Mucosa of descending colon (tissue), 3 donors: ENCODE results near the gene MAGEA2B. TPM values are rescaled to one million over a fixed set of nuclear protein-coding genes. Genes with fewer than 3 reads are reported as not detected.
"Not testable (repeated sequence)": the region's sequence is repeated elsewhere in the genome, so short reads cannot be mapped to it uniquely, and the experiment has no call there.

Experiments used
- ATAC-seq: fragments of 200-7000 bp; cut with Tn5 transposase; one replicate; pipeline ENCODE4 v1.9.1; 2020; ENCODE audit warnings: mild to moderate bottlenecking, moderate library complexity
- DNase-seq, 3 donors: peaks; one replicate each; pipeline ENCODE4 v3.0.0-alpha.2; 2020
- H3K36me3 ChIP-seq: fragments of 200-600 bp; one replicate; pipeline ENCODE4 v1.8.0; 2021; ENCODE audit warnings: low read depth, mild to moderate bottlenecking
- H3K4me1 ChIP-seq: fragments of 200-600 bp; one replicate; pipeline ENCODE4 v1.8.0; 2021; ENCODE audit warnings: low read depth, mild to moderate bottlenecking
- H3K4me3 ChIP-seq: fragments of 200-600 bp; one replicate; pipeline ENCODE4 v1.8.0; 2021; ENCODE audit warnings: mild to moderate bottlenecking
- H3K9me3 ChIP-seq: fragments of 200-600 bp; one replicate; pipeline ENCODE4 v1.8.0; 2021; ENCODE audit warnings: mild to moderate bottlenecking
- intact Hi-C, 2 donors: fragments of 100-400 bp; cut with DNase I in 1 of 2; cut with micrococcal nuclease in 1 of 2; formaldehyde crosslinking; loops; one replicate each; pipeline versions ENCODE4 v1.11.0 to v1.11.1; 2022; cut with DNase I, micrococcal nuclease
- total RNA-seq, 3 donors: library from RNA; stranded (reverse); fragmentation: NEBNext Ultra II Directional in 2 of 3; extraction: Animal tissue kit (Norgen Biotek cat#: 25700) in 2 of 3; gene quantifications; one replicate each; pipeline versions ENCODE4 v1.2.1 to v1.2.4, GENCODE V29; 2021 to 2023
- TF ChIP-seq, protein P1 (sequence below): fragments of 200-600 bp; IDR thresholded peaks from one replicate; pipeline ENCODE4 v1.8.0; 2022; ENCODE audit warnings: antibody characterized with exemption, mild to moderate bottlenecking
- donor health status: DM: no; HTN: no; CAD: no; lungs with moderate emphysema.
- donor health status: DM: no; HTN: no; CAD: no.
- donor health status: DM: no; HTN: yes; CAD: no.

MAGEA2B gene
- total RNA-seq, 3 donors from 2014 or later: not detected

DNA sequence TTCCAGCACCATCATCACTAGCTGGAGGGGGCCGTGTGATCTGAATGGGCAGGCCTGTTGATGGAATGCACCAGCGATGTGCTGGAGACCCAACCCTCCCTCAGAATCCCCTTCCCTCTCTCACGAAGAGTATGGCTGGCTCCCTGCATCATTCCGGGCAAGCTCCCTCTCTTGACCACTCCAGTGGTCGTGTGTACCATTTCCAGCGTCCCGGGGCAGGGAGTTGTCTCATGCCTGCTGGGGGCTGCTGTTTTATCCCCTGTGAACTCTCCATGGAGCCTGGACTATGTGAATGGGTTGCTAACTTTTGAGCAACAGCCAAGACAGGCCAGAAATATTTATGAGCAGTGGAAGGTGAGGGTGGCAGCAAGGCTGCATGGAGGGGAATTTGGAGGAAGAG is 11.0 kb downstream of the MAGEA2B start:
- intact Hi-C loops: no loop called here
- no peak overlapping the region for H3K4me3 ChIP-seq
- no peak for DNase-seq
- TF ChIP-seq, protein P1, sequence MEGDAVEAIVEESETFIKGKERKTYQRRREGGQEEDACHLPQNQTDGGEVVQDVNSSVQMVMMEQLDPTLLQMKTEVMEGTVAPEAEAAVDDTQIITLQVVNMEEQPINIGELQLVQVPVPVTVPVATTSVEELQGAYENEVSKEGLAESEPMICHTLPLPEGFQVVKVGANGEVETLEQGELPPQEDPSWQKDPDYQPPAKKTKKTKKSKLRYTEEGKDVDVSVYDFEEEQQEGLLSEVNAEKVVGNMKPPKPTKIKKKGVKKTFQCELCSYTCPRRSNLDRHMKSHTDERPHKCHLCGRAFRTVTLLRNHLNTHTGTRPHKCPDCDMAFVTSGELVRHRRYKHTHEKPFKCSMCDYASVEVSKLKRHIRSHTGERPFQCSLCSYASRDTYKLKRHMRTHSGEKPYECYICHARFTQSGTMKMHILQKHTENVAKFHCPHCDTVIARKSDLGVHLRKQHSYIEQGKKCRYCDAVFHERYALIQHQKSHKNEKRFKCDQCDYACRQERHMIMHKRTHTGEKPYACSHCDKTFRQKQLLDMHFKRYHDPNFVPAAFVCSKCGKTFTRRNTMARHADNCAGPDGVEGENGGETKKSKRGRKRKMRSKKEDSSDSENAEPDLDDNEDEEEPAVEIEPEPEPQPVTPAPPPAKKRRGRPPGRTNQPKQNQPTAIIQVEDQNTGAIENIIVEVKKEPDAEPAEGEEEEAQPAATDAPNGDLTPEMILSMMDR: no peak
- no peaks in the 10 kb centered on the region for H3K9me3 ChIP-seq
- H3K36me3 ChIP-seq: no peaks in the 10 kb centered on the region
- ATAC-seq: no peak
- no peaks in the 10 kb centered on the region for H3K4me1 ChIP-seq

DNA sequence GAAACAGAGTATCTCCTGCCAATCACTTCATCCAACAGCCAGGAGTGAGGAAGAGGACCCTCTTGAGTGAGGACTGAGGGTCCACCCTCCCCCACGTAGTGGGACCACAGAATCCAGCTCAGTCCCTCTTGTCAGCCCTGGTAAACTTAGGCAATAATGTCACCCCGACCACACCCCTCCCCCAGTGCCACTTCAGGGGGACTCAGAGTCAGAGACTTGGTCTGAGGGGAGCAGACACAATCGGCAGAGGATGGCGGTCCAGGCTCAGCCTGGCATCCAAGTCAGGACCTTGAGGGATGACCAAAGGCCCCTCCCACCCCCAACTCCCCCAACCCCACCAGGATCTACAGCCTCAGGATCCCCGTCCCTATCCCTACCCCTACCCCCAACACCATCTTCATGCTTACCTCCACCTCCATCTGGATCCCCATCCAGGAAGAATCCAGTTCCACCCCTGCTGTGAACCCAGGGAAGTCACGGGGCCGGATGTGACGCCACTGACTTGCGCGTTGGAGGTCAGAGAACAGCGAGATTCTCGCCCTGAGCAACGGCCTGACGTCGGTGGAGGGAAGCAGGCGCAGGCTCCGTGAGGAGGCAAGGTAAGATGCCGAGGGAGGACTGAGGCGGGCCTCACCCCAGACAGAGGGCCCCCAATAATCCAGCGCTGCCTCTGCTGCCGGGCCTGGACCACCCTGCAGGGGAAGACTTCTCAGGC is 19.0 kb downstream of the MAGEA2B start, which contains the start of the genes CSAG1 and MAGEA12:
CSAG1 (minus strand) TSS at position 461 of the 715 bp plus-strand sequence. CDS start 1,261 bp downstream, outside the sequence.
MAGEA12 (plus strand) TSS at position 497 of the 715 bp plus-strand sequence. CDS start 2,405 bp downstream, outside the sequence.
- TF ChIP-seq, protein P1: no peak
- Histone ChIP-seq H3K36me3 (no peaks in the 10 kb centered on the region), H3K4me1 (no peaks in the 10 kb centered on the region), H3K4me3 (no peak within 1 kb of the TSS), H3K9me3 (no peaks in the 10 kb centered on the region)
- no peak for DNase-seq
- no peak for ATAC-seq
- intact Hi-C loops: no loop called here

DNA sequence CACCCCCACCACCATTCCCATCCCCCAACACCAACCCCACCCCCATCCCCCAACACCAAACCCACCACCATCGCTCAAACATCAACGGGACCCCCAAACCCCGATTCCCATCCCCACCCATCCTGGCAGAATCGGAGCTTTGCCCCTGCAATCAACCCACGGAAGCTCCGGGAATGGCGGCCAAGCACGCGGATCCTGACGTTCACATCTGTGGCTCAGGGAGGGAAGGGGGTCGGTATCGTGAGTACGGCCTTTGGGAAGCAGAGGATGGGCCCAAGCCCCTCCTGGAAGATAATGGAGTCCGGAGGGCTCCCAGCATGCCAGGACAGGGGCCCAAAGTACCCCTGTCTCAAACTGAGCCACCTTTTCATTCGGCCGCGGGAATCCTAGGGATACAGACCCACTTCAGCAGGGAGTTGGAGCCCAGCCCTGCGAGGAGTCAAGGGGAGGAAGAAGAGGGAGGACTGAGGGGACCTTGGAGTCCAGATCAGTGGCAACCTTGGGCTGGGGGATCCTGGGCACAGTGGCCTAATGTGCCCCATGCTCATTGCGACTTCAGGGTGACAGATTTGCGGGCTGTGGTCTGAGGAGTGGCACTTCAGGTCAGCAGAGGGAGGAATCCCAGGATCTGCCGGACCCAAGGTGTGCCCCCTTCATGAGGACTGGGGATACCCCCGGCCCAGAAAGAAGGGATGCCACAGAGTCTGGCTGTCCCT is 19.9 kb downstream of the MAGEA2B start:
- H3K4me3 ChIP-seq, intact Hi-C loops, H3K36me3 ChIP-seq, DNase-seq, H3K9me3 ChIP-seq, H3K4me1 ChIP-seq, ATAC-seq: not testable (repeated sequence)

DNA sequence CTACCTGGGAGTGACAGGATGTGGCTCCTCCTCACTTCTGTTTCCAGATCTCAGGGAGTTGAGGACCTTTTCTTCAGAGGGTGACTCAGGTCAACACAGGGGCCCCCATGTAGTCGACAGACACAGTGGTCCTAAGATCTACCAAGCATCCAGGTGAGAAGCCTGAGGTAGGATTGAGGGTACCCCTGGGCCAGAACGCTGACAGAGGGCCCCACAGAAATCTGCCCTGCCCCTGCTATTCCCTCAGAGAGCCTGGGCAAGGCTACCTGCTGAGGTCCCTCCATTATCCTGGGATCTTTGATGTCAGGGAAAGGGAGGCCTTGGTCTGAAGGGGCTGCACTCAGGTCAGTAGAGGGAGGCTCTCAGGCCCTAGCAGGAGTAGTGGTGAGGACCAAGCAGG is 20.7 kb downstream of the MAGEA2B start:
- ATAC-seq: no peak
- TF ChIP-seq, protein P1: no peak
- Histone ChIP-seq H3K36me3 (no peaks in the 10 kb centered on the region), H3K9me3 (no peaks in the 10 kb centered on the region), H3K4me1 (no peaks in the 10 kb centered on the region), H3K4me3 (no peak overlapping the region)
- intact Hi-C loops: no loop called here
- DNase-seq: no peak

DNA sequence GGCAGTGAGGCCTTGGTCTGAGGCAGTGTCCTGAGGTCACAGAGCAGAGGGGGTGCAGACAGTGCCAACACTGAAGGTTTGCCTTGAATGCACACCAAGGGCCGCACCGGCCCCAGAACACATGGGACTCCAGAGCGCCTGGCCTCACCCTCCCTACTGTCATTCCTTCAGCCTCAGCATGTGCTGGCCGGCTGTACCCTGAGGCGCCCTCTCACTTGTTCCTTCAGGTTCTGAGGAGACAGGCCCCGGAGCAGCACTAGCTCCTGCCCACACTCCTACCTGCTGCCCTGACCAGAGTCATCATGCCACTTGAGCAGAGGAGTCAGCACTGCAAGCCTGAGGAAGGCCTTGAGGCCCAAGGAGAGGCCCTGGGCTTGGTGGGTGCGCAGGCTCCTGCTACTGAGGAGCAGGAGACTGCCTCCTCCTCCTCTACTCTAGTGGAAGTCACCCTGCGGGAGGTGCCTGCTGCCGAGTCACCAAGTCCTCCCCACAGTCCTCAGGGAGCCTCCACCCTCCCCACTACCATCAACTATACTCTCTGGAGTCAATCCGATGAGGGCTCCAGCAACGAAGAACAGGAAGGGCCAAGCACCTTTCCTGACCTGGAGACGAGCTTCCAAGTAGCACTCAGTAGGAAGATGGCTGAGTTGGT is 21.6 kb downstream of the MAGEA2B start:
- Histone ChIP-seq H3K9me3 (no peaks in the 10 kb centered on the region), H3K36me3 (no peaks in the 10 kb centered on the region), H3K4me1 (no peaks in the 10 kb centered on the region), H3K4me3 (no peak overlapping the region)
- TF ChIP-seq, protein P1: no peak
- ATAC-seq: no peak
- intact Hi-C loops: no loop called here
- DNase-seq: no peak

DNA sequence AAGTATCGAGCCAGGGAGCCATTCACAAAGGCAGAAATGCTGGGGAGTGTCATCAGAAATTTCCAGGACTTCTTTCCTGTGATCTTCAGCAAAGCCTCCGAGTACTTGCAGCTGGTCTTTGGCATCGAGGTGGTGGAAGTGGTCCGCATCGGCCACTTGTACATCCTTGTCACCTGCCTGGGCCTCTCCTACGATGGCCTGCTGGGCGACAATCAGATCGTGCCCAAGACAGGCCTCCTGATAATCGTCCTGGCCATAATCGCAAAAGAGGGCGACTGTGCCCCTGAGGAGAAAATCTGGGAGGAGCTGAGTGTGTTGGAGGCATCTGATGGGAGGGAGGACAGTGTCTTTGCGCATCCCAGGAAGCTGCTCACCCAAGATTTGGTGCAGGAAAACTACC is 22.1 kb downstream of the MAGEA2B start:
- DNase-seq, H3K4me1 ChIP-seq, intact Hi-C loops, H3K9me3 ChIP-seq, H3K36me3 ChIP-seq, ATAC-seq, H3K4me3 ChIP-seq: not testable (repeated sequence)
